K562 (cell line): ENCODE results near the gene PBXIP1. TPM values are rescaled to one million over a fixed set of nuclear protein-coding genes. Genes with fewer than 3 reads are reported as not detected.

ENCODE experiments used
- ARID1B ChIP-seq: fragments of 450-650 bp; IDR thresholded peaks from 2 replicates; pipeline ENCODE4 v1.6.1; 2016; ENCODE audit warnings: antibody characterized with exemption, mild to moderate bottlenecking, inconsistent platforms
- ATF3 ChIP-seq, 2 experiments: fragments of 450-650 bp in 1 of 2; sonication (generic) in 1 of 2; formaldehyde crosslinking in 1 of 2; IDR thresholded peaks in 1 of 2; conservative IDR thresholded peaks in 1 of 2; 2 replicates each; pipeline versions ENCODE4 v1.6.1 to v1.8.1; 2016 to 2023; ENCODE audit warnings: mild to moderate bottlenecking in 2 of 2, moderate library complexity in 2 of 2, inconsistent platforms in 1 of 2, missing genetic modification reagents in 1 of 2
- ATF4 ChIP-seq: fragments of 450-650 bp; formaldehyde crosslinking; IDR thresholded peaks from 2 replicates; pipeline ENCODE4 v1.4.0; 2022; ENCODE audit warnings: mild to moderate bottlenecking, moderate library complexity
- BCLAF1 ChIP-seq, 2 experiments: fragments of 450-650 bp in 1 of 2; IDR thresholded peaks; 2 replicates each; pipeline ENCODE4 v1.6.1; 2011 to 2017; ENCODE audit warnings: low read depth in 2 of 2, antibody characterized with exemption in 1 of 2, borderline replicate concordance in 1 of 2, low read length in 1 of 2, mild to moderate bottlenecking in 1 of 2, mixed read lengths in 1 of 2; ENCODE audit not compliant: control insufficient read depth in 1 of 2
- BRCA1 ChIP-seq, 2 experiments: fragments of 450-650 bp in 1 of 2; sonication (generic) in 1 of 2; formaldehyde crosslinking in 1 of 2; IDR thresholded peaks; 2 replicates each; pipeline versions ENCODE4 v1.5.0 to v1.6.1; 2017 to 2020; ENCODE audit warnings: mild to moderate bottlenecking in 1 of 2, missing genetic modification reagents in 1 of 2
- ELF2 ChIP-seq: fragments of 250-450 bp; sonication (Bioruptor Pico); IDR thresholded peaks from 2 replicates; pipeline ENCODE4 v1.5.0; 2021; ENCODE audit warnings: mild to moderate bottlenecking
- HNRNPUL1 ChIP-seq: fragments of 200-400 bp; formaldehyde crosslinking; IDR thresholded peaks from 2 replicates; pipeline ENCODE4 v1.6.1; 2017; ENCODE audit warnings: low read length
- KLF10 ChIP-seq: fragments of 250-450 bp; sonication (Bioruptor Pico); IDR thresholded peaks from 2 replicates; pipeline ENCODE4 v1.6.1; 2021; ENCODE audit warnings: matching md5 sums
- MCM2 ChIP-seq: fragments of 450-650 bp; IDR thresholded peaks from 2 replicates; pipeline ENCODE4 v1.6.1; 2017; ENCODE audit warnings: low read depth, mild to moderate bottlenecking
- NUFIP1 ChIP-seq: fragments of 450-650 bp; IDR thresholded peaks from 2 replicates; pipeline ENCODE4 v1.6.1; 2018; ENCODE audit not compliant: partially characterized antibody
- PREB ChIP-seq: sonication (generic); formaldehyde crosslinking; IDR thresholded peaks from 2 replicates; pipeline ENCODE4 v1.8.1; 2023; ENCODE audit warnings: mild to moderate bottlenecking, missing genetic modification reagents
- RNF219 ChIP-seq: fragments of 250-450 bp; sonication (Bioruptor Pico); IDR thresholded peaks from 2 replicates; pipeline ENCODE4 v1.5.0; 2022; ENCODE audit warnings: mild to moderate bottlenecking
- SAP30 ChIP-seq: fragments of 200-600 bp; sonication (generic); IDR thresholded peaks from 2 replicates; pipeline ENCODE4 v1.6.1; 2012; ENCODE audit warnings: borderline replicate concordance, low read depth, mild to moderate bottlenecking, moderate library complexity, low read length, control low read depth, inconsistent platforms; ENCODE audit not compliant: insufficient read depth, poor library complexity, severe bottlenecking
- SOX6 ChIP-seq: fragments of 450-650 bp; IDR thresholded peaks from 2 replicates; pipeline ENCODE4 v1.6.1; 2014; ENCODE audit warnings: mild to moderate bottlenecking
- SRSF7 ChIP-seq: fragments of 200-400 bp; formaldehyde crosslinking; optimal IDR thresholded peaks from 2 replicates; pipeline ENCODE3; 2017; ENCODE audit warnings: mild to moderate bottlenecking, low read depth, low read length
- TBL1XR1 ChIP-seq, 2 experiments: IDR thresholded peaks; 2 replicates each; pipeline ENCODE4 v1.6.1; 2012; ENCODE audit warnings: improper control_type of control experiment in 2 of 2, low read length in 2 of 2, mild to moderate bottlenecking in 1 of 2
- ZNF507 ChIP-seq: conservative IDR thresholded peaks from 2 replicates; pipeline ENCODE4 v1.6.1; 2017; ENCODE audit warnings: missing genetic modification characterization, missing compliant biosample characterization
- polyA plus RNA-seq, 8 experiments: library from polyadenylated mRNA; depleted of rRNA in 4 of 8; stranded (reverse) in 5 of 8; unstranded in 3 of 8; fragments of >200 nt; fragmentation: Nextera tagmentation in 2 of 8; fragmentation: Illumina TruSeq in 1 of 8; extraction: Ambion mirVana in 2 of 8; extraction: Trizol in 1 of 8; gene quantifications; 2 replicates each; pipeline versions ENCODE4 v1.2.1 to v1.2.3, GENCODE V29; 2011 to 2014; ENCODE audit warnings: inconsistent platforms in 1 of 8, missing spikeins in 1 of 8
- total RNA-seq, 7 experiments: library from RNA; depleted of rRNA in 6 of 7; stranded (reverse); fragments of >200 nt in 6 of 7; fragmentation: Illumina TruSeq in 2 of 7; extraction: Trizol in 2 of 7; gene quantifications; 2 replicates each; pipeline versions ENCODE4 v1.2.1 to v1.2.3, GENCODE V29; 2011 to 2021; ENCODE audit warnings: low replicate concordance in 1 of 7

Gene PBXIP1
- total and polyA plus RNA-seq, 9 of the 15 experiments (the other 6 are each of a cell fraction or from before 2014, with no cell fraction given): 0.13 to 8.3 (median 5.8) TPM

- no peak for TF ChIP-seq BRCA1 (IDR thresholded peaks at IDR 0.05)
- no peak for TF ChIP-seq BRCA1 (CRISPR knock-in tag; IDR thresholded peaks at IDR 0.05)
- peak; percentile 20 for TF ChIP-seq SAP30
- TF ChIP-seq HNRNPUL1: no peak
- no peak for TF ChIP-seq BCLAF1 (IDR thresholded peaks at IDR 0.05; ENCODE audit: borderline replicate concordance in 1 of 2, control insufficient read depth in 1 of 2, low read depth in 2 of 2, low read length in 1 of 2)
- TF ChIP-seq SRSF7: no peak
- no peak for TF ChIP-seq NUFIP1
- no peak for TF ChIP-seq SOX6
- no peak for TF ChIP-seq MCM2
- TF ChIP-seq ELF2: no peak
- no peak for TF ChIP-seq ARID1B
- TF ChIP-seq RNF219 (CRISPR knock-in tag): no peak
- no peak for TF ChIP-seq TBL1XR1 (IDR thresholded peaks at IDR 0.05; ENCODE audit: low read length in 2 of 2)
- TF ChIP-seq ATF3 (IDR thresholded peaks at IDR 0.05): no peak
- TF ChIP-seq ATF3 (CRISPR knock-in tag; conservative IDR thresholded peaks at IDR 0.05): no peak; the same call in 1 of the 2 replicates
- TF ChIP-seq KLF10 (CRISPR knock-in tag): no peak
- TF ChIP-seq ATF4 (CRISPR knock-in tag): no peak
- no peak for TF ChIP-seq PREB (CRISPR knock-in tag)
- no peak for TF ChIP-seq ZNF507 (tag)
These were observed at the start of gene PBXIP1 (continued) for GRCh38 chr1:154955718-154956543.
